ENCODE results near the gene PCDHGA12.

PCDHGA12 gene

GRCh38 chr5:141441571-141442170, 11.4 kb downstream of the PCDHGA12 start:
- no peak for FAIRE-seq

GRCh38 chr5:141465351-141465750, 35.0 kb downstream of the PCDHGA12 start:
- no peak for FAIRE-seq

DNA sequence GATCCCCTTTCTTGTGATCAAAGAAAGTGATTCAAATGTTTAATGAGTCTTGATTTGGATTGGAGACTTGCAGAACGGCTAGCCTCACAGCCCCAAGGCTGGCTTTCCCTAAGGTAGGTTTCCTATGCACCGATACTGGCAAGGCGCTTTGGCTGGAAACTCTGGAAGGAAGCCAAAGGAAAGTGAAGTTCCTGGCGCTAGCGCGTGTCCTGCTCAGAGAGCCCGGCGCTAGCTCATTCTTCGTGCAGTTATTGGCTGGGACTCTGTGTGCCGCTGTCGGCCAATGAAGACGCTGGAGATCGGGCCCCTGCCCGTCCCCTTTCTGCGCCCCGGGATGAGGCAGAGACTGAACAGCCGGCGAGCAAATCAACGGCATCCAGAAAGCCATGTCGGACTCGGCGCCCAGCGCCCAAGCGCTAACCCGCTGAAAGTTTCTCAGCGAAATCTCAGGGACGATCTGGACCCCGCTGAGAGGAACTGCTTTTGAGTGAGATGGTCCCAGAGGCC, 45.4 kb downstream of the PCDHGA12 start, which contains the start of gene PCDHGC3:
PCDHGC3 (plus strand) TSS at position 342 of the 507 bp plus-strand sequence; CDS start at position 493, 151 bp downstream.
- no peak for FAIRE-seq

DNA sequence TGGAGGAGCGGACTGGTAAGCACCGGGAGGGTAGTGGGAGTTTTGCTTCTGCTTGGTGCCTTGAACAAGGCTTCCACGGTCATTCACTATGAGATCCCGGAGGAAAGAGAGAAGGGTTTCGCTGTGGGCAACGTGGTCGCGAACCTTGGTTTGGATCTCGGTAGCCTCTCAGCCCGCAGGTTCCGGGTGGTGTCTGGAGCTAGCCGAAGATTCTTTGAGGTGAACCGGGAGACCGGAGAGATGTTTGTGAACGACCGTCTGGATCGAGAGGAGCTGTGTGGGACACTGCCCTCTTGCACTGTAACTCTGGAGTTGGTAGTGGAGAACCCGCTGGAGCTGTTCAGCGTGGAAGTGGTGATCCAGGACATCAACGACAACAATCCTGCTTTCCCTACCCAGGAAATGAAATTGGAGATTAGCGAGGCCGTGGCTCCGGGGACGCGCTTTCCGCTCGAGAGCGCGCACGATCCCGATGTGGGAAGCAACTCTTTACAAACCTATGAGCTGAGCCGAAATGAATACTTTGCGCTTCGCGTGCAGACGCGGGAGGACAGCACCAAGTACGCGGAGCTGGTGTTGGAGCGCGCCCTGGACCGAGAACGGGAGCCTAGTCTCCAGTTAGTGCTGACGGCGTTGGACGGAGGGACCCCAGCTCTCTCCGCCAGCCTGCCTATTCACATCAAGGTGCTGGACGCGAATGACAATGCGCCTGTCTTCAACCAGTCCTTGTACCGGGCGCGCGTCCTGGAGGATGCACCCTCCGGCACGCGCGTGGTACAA, 46.0 kb downstream of the PCDHGA12 start:
- no peak for FAIRE-seq

DNA sequence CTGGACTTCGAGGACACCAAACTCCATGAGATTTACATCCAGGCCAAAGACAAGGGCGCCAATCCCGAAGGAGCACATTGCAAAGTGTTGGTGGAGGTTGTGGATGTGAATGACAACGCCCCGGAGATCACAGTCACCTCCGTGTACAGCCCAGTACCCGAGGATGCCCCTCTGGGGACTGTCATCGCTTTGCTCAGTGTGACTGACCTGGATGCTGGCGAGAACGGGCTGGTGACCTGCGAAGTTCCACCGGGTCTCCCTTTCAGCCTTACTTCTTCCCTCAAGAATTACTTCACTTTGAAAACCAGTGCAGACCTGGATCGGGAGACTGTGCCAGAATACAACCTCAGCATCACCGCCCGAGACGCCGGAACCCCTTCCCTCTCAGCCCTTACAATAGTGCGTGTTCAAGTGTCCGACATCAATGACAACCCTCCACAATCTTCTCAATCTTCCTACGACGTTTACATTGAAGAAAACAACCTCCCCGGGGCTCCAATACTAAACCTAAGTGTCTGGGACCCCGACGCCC, 46.8 kb downstream of the PCDHGA12 start:
- FAIRE-seq, result no peak

DNA sequence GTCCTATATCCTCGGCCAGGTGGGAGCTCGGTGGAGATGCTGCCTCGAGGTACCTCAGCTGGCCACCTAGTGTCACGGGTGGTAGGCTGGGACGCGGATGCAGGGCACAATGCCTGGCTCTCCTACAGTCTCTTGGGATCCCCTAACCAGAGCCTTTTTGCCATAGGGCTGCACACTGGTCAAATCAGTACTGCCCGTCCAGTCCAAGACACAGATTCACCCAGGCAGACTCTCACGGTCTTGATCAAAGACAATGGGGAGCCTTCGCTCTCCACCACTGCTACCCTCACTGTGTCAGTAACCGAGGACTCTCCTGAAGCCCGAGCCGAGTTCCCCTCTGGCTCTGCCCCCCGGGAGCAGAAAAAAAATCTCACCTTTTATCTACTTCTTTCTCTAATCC, 47.5 kb downstream of the PCDHGA12 start:
- no peak for FAIRE-seq

GRCh38 chr5:141478321-141478945, 48.1 kb downstream of the PCDHGA12 start:
- FAIRE-seq, result no peak

DNA sequence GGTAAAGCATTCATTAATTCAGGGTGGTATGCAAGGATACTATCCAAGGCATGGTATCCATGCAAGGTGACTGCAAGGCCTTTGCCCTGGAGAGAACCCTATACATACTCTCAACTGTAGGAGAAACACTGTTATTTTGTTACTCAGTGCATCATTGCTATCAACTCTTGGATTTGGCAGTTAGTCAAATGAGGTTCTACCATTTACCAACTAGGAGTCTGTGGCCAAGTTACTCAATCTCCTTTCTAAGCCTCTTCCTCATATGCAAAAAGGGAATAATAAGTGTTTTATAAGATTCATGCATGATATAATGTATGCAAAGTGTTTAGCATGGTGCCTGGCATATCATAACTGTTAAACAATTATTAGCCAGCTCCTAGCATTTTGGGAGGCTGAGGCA, 49.5 kb downstream of the PCDHGA12 start:
- FAIRE-seq, result no peak

All from colon (tissue), 2 donors.